GM21825 (cell line): ENCODE results near the gene TLR1.
A peak's percentile ranks its signal among the peaks of the same experiment; 100 is the strongest.
"Not testable (repeated sequence)": the region's sequence is repeated elsewhere in the genome, so short reads cannot be mapped to it uniquely, and the experiment has no call there.

Experiments used
- ATAC-seq: cut with Tn5 transposase; IDR thresholded peaks from one replicate; pipeline ENCODE4 v1.9.1; 2021; ENCODE audit warnings: mild to moderate bottlenecking, moderate library complexity; ENCODE audit not compliant: unreplicated experiment

Gene TLR1

DNA sequence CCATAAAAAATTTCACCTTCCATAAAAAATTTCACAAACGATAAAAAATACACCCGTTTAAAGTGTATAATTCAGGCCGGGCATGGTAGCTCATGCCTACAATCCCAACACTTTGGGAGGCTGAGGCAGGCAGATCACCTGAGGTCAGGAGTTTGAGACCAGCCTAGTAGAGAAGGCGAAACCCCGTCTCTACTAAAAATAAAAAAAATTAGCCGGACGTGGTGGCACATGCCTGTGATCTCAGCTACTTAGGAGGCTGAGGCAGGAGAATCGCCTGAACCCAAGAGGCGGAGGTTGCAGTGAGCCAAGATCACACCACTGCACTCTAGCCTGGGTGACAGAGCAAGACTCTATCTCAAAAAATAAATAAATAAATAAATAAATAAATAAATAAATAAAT lies 1.7 kb upstream of the TLR1 start:
- not testable (repeated sequence) for ATAC-seq

DNA sequence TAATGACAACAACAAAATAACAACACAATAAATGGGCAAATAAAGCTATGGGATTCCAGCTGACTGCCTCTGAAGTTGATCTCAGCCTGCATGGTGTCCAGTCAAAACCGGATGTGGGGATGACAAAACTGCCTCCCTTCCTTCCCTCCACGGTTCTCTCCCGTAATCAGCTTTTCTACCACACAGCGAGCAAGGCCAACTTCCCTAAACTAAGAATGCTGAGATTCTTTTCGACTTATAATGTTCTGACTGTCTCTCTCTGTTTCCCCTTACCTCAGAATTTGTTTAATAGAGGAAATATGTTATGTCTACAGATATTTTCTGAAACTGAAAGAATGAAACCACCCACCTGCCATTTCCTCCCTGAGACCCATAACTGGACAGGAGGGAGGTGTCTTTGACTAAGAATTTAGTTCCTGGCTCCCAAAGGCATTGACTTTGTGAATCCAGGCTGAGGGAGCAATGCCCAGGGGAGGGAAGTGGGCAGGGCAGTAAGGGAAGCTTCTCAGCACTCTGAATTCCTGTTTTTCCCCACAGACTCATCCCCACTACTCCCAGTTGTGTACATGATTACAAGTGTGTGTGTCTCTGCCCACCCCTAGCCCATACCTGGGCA lies 1.0 kb upstream of the TLR1 start:
- peak; percentile 56 for ATAC-seq

DNA sequence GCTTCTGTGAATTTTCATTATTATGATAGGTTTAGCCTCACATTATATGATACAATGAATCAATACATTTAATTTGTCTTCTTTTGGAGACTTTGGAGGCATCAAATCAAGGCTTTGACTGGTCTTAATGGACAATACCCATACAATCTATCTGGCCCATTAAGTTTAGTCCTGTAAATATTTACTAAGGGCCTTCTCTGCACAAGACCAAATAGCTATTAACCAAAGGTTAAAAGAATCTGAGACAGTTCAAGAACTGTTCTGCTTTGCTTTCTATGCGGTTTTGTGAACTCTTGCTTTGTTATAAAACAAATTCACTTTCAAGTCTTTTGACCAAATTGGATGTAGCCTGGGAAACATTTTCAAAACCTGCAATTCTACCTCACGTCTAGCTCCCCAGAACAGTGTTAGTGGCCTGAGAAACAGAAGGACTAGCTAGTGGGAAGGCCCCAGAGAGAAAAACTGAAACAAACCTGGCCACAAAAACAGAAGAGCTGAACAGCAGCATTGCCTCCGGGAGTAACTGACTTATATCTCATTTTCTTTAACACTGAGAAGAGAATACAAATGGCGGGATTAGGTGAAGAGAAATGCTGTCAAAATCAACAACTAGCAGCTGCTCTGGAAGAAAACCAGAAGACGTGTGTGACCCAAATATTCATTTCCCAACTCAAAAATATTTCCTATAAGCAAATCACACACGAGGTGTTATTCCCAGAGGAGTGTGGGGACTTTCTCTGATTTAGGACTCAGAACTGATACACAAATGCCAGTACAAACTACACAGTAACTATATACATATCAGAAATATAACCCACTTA lies 548 bp downstream of the TLR1 start:
- ATAC-seq: peak; percentile 72

DNA sequence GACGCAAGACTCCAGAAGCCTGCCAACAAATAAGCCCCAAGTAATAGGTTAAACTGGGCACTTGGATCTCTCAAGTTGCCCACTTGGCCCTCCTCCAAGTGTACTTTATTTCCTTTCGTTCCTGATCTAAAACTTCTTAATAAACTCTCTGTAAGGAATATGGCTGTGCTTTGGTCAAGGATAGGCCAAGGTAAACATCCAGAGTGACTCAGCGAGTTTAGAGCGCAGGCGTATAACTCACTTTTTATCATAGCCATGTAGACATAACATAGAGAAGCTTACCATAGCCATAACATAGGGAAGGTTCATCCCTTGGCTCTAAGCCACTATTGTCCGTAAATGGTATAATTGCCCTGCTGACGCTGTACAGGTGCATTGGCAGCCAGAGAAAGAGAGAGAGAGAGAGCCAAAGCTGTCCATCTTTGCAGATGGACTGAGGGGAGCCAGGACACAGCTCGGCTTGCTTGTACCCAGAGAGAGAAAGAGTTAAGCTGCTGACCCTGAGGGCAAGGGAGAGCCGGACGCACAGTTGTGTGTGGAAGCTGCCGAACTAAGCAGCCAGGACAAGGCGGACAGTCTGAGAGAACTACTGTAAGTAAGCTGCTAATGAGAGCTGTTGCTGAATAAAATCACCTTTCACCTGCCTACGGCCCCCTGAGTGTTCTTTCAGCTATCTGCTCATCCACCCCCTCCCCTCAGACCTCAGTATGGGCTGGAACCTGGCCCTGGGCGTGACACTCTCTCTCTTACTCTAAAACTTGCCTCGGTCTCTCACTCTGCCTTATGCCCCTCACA lies 1.8 kb downstream of the TLR1 start:
- no peak for ATAC-seq

DNA sequence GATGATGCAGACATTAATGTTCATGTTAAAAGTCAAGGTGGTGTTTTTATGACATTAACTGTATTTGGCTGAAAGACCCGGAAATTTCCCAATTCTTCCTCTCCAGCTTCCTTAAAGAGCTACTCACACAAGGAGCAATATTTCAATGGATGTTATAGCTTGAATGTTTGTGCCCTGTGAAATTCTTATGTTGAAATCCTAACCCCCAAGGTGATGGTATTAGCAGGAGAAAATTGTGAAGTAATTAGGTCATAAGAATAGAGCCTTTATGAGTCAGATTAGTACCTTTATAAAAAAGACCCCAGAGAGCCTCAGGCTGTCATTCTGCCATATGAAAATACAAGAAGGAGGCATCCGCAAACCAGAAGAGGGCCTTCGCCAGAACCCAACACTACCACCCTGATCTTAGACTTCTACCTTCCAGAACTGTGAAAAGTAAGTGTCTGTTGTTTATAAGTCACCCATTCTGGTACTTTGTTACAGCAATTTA lies 3.6 kb downstream of the TLR1 start:
- no peak for ATAC-seq

DNA sequence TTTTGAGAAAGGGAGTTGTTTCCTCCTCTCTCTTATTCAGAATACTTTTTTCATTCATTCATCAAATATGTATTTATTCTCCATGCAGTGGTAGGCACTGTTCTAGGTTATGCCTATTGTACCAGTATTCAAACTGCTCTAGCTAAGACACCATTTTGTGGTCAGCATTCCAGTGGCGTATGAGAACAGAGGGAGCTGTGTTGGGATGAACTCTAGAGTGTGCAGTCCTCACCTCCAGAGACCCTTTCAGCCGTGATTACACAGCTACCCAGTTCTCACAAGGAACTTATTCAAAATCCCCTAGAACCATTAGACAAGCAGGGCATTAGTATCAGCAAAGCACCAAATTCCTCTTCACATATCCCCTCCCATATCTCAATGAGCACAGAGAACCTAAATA lies 4.2 kb downstream of the TLR1 start:
- ATAC-seq: no peak

DNA sequence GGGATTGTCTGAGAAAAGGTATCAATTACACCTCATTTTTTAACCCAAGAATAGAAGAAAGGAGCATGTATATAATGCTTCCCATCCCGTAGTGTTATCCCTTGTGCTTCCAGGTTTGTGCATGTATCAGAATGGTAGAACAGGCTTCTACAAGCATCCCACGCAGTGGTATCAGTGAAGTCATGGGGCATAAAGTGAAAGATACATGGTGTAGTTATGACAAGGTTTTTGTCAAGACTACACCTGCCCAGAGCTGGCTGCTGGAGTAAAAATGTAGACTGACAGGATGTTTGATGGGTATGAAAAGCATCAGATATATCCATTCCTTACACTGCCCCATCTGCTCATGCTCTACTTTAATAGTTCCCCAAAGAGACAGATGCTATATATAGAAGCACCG lies 9.5 kb downstream of the TLR1 start:
- ATAC-seq: no peak

DNA sequence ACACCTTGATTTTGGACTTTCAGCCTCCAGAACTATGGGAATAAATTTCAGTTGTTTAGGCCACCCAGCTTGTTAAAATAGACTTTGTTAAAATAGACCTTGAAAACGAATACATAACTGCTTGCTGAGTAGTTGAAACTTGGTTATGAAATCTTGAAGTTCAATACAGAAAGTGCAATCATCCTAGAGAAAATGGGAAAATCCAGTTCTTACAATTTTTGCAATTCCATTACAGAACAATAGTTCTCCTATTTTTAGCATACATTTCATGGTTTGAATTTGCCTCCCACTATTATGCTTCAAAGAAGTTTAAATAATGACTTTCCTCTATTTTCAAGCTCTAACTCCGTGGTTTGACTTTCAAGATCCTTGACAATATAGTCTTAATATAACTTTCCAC lies 10.5 kb downstream of the TLR1 start:
- ATAC-seq: no peak

DNA sequence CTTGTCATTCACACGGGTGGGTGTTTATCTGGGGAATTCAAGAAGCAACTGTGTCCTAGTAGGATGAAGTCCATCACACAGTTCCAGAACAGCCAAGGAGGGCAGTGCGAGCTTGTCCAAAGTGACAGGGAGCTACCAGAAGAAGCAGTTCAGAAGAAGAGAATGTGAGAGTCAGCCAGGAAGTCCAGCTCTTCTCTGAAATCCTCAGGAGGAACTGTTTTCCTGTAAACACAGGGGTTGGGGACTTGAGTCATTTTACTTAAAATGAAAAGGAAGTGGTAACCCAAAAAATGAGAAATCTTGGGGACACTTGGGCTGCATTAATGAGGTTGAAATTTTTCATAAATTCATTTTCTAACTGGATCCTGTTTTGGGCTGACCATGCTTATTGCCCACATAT lies 13.6 kb downstream of the TLR1 start:
- ATAC-seq: no peak

DNA sequence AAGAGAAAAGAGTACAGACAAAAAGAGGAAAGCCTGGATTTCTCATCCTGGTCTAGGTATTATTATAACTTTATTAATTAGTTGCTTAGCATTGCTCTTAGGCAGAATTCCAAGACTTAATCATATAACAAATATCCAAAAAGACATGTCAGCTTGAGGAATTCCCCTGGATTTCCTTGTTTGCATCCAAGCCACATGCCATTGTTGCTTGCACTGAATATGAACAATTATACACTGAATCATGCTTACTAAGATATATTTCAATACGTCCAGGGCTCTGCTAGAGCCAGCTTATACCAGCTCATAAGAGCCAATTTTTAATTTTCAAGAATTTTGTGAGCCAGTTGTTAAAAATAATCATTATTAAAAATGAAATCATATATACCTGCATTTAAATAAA lies 16.3 kb downstream of the TLR1 start:
- ATAC-seq: no peak

DNA sequence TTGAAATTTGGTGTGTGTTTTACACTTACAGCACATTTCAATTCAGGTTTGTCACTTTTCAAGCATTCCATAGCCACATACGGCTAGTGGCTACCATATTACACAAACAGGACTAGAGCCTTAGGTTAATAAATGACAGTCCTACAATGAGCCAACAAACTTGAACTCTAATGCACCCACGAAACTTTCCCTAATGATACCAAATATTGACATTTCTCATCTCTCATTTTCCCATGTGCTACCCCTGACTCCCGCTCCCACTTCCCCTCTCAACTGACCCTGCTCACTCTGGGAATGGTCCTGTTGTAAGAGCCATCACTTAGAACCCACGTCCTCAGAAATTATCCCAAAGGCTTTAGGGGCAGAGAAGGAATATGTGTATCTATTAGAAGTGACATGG lies 16.9 kb downstream of the TLR1 start:
- ATAC-seq: no peak

DNA sequence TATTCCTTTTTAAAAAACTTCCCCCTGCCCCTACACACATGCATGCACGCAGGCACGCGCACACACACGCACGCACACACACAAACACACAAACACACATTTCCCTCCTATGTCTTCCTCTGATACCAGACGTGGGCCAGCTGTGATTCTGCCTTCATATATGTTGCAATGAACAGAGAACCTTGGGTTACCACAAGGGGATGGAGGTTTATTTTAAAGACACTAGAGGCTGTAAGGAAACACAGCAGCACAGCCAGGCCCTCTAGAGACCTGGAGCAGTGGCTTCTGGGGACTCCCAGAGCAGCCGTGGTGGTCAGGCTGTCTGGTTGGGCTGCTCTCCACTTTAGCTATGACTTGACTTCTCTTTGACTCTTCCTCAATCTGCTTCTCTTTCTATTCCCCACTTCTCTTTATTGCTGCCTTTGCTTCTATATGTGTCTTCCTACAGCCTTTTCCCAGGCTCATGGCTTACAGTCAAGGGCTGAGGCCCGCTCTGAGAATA lies 18.6 kb downstream of the TLR1 start:
- ATAC-seq: no peak

DNA sequence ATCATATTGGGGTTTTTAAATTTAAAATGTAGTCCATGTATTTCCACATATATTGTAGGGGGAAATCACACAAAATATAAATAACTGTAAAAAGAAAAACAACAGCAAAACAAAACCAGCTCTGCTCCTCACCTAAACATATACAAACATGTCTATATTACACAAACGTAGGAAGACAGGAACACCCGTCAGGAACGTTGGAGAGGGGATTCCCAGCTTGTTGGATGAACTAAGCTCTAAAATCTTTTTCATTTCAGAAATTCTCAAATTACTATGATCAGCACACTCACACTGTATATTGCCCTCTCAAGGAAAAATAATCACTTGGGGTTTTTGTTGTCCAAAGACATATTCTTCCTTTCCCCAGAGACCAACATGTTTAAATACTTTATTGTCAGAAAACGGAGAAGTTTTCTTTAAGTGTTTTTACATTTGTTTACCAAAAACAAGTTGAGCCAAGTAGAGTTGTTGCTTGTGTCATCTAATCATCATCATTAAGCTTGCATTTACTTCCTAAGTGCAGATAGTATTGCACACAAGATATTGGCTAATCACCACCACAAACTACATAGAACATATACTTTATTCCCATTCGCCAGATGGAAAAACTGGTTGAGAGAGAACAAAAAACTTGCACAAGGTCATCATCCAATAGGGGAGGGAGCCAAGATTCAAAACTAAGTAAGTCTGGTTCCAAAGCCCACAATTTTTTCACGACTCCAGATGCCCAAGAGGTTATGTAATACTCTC lies 19.4 kb downstream of the TLR1 start:
- ATAC-seq: no peak

DNA sequence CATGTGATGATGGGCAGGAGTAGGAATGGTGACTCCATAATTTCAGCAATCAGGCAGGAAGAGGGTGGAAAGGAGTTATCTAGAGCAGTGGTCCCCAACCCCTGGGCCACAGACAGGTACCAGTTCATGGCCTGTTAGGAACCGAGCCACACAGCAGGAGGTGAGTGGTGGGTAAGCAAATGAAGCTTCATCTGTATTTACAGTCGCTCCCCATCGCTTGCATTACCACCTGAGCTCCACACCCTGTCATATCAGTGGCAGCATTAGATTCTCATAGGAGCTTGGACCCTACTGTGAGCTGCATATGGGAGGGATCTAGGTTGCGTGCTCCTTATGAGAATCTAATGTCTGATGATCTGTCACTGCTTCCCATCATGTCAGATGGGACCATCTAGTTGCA lies 20.4 kb downstream of the TLR1 start:
- no peak for ATAC-seq

DNA sequence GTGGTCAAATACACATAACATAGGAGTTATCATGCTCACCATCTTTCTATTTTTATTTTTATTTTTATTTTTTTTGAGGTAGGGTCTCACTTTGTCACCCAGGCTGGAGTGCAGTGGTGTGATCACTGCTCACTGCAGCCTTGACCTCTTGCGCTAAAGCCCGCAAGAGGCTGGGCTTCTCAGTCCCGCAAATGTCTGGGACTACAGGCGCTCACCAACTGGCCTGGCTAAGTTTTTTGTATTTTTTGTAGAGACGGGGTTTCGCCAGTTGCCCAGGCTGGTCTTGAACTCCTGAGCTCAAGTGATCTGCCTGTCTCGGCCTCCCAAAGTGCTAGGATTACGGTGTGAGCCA lies 21.5 kb downstream of the TLR1 start:
- no peak for ATAC-seq

DNA sequence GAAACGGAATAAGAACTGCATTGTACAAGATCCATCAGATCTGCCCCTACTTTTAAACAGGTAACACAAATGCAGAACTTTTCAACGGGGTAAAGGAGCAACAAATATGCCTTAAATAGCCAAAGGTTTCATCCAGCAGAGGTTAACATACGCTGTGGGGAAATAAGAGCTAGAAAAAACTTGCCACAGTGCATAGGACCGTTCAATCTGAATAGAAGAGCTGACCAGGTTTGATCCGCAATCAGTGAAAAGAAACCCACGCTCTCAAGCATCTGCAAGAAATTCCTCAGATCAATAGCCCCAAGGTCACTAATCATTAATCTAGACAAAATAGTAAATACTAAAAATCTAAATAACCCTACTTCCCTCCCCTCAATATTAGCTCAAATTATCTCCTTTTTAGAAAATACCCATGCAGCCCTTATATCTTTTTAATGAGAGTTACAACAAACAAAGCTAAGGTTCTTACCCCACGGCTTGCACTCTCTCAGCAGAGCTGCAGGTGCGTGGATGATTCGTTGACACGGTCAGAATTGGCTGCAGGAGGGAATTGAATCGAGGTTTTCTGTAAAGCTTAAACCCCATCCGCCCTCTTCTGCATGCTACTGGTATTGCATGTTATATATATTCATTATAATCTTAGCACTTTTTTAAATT lies 22.0 kb downstream of the TLR1 start, which contains the start of gene TLR10:
Gene TLR10 (minus strand): TSS at position 539 of the 657 bp plus-strand sequence. CDS start 7,400 bp downstream, outside the sequence.
- ATAC-seq: peak; percentile 68

DNA sequence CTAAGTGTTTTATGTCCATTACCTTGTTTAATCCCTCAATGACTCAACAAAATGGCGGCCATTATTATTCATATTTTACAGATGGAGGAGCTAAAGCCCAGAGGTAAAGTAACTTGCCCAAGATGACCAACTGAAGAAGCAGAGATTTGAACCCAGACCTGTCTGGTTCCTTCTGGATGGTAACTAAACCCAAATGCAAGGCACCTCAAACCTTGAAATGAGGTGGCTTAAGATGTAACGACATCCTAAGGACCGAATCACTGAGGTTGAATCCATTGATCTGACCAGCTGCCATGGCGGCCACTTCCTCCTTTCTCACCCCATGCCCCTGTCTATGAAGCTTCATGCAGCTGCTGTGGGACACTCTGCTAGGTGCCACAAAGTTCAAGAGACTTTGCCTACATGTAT lies 22.7 kb downstream of the TLR1 start:
- peak; percentile 26 for ATAC-seq

DNA sequence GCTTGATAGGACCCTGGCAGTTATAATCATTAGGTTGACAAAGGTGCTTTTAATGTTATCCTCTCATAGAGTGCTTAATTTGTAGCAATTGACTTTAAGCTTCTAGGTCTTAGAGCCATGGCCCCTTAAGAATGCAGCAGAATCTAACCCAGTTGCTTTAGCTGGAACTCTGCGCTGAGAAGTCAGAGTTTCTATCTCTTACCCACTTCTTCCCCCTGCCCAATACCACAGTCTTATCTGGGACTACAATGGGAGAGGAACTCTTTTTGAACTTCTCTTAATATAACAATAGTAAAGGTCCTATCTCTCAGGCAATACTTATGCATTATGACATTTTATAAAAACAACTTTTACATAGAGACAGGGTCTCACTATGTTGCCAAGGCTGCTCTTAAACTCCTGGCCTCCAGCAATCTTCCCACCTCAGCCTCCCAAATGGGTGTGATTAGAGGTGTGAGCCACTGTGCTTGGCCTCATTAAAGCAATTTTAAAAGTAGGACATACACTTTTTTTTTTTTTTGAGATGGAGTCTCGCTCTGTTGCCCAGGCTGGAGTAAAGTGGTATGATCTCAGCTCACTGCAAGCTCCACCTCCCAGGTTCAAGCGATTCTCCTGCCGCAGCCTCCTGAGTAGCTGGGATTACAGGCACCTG lies 23.6 kb downstream of the TLR1 start:
- ATAC-seq: no peak

DNA sequence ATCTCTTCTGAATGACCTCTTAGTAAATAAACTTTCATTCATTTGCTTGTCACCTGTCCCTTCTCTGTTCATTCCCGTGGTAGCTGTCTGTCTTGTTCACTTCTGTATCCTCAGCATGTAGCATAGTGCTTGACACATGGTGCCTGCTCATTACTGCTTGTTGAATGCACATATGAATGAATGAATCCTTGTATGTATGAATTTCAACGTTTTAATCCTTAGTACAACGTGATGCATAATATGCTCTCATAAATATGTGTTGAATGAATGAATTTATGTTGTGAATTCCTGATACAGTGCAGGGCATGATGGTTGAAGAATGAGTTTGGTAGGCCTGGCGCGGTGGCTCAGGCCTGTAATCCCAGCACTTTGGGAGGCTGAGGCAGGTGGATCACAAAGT lies 24.8 kb downstream of the TLR1 start:
- no peak for ATAC-seq

DNA sequence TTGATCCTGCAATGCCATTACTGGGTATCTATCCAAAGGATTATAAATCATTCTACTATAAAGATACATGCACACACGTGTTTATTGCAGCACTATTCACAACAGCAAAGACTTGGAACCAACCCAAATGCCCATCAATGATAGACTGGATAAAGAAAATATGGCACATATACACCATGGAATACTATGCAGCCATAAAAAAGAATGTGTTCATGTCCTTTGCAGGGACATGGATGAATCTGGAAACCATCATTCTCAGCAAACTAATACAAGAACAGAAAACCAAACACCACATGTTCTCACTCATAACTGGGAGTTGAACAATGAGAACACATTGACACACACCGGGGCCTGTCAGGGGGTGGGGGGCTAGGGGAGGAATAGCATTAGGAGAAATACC lies 26.7 kb downstream of the TLR1 start:
- not testable (repeated sequence) for ATAC-seq
